Measurements from ENCODE around the gene ZC3H4. TPM values are rescaled to one million over a fixed set of nuclear protein-coding genes. Genes with fewer than 3 reads are reported as not detected.

ZC3H4 gene
- total and polyA plus RNA-seq, 4 donors: 2.9 to 11.8 (median 6.3) TPM

DNA sequence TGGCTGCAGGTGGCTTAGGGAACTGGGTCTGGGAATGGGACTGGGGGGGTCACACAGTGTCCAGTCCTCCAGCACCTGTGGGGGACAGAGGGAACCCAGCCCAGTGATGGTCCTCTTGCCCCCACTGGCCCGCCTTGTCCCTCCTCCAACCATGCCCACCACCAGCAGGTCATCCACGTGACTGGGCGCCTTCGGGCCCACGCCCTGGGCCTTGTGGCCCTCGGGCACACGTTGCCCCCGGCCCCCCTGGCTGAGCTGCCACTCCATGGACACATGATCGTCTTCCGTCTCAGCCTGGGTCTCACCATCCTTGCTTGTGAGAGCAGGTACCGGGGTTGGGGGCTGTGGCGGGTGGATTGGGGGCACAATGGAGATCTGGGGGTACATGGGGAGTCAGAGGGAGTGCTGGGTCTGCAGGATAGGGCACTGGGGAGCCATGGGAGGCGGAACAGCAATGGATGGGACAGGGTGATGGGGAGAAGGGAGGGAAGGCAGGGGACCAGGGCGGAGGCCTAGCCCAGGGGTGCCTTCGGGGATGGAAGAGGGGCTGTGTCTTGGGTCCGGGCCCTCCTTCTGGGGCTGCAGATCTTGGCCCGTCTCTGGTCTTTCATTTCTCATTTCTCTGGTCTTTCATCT lies 74.2 kb downstream of the ZC3H4 start (continued):
- TF ChIP-seq, protein P1, sequence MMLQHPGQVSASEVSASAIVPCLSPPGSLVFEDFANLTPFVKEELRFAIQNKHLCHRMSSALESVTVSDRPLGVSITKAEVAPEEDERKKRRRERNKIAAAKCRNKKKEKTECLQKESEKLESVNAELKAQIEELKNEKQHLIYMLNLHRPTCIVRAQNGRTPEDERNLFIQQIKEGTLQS (IDR thresholded peaks at IDR 0.05): no peak
- TF ChIP-seq, protein P2, sequence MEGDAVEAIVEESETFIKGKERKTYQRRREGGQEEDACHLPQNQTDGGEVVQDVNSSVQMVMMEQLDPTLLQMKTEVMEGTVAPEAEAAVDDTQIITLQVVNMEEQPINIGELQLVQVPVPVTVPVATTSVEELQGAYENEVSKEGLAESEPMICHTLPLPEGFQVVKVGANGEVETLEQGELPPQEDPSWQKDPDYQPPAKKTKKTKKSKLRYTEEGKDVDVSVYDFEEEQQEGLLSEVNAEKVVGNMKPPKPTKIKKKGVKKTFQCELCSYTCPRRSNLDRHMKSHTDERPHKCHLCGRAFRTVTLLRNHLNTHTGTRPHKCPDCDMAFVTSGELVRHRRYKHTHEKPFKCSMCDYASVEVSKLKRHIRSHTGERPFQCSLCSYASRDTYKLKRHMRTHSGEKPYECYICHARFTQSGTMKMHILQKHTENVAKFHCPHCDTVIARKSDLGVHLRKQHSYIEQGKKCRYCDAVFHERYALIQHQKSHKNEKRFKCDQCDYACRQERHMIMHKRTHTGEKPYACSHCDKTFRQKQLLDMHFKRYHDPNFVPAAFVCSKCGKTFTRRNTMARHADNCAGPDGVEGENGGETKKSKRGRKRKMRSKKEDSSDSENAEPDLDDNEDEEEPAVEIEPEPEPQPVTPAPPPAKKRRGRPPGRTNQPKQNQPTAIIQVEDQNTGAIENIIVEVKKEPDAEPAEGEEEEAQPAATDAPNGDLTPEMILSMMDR (IDR thresholded peaks at IDR 0.05; ENCODE audit: low read depth, low read length, missing input control): no peak

DNA sequence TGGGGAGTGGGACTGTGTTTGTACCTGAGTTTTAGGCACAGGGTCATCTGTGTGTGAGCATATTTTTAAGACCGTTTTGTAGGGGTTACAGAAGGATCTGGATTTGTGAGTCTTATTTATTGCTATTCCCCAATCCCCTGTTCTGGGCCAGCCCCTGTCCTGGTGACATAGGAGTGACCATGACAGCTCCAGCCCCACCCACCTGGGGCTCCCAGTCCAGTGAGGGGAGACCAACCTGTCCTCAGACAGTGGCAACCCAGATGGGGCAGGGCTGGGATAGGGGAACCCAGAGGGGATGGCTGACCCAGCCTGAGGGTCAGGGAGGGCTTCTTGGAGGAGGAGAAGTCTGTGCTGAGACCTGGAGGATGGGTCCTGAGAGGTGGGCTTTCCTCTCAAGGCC lies 75.8 kb downstream of the ZC3H4 start:
- Histone ChIP-seq H3K27ac (ENCODE audit: low read depth in 1 of 2, low read length in 2 of 2) (no peak overlapping the region), H3K9ac (ENCODE audit: low read depth in 1 of 2, low read length in 2 of 2) (no peak overlapping the region), H3K4me3 (ENCODE audit: low read depth in 1 of 3, low read length in 3 of 3) (no peak overlapping the region), H3K36me3 (ENCODE audit: control insufficient read depth in 4 of 4, insufficient read depth in 3 of 4, low read depth in 1 of 4, low read length in 3 of 4) (no peaks in the 10 kb centered on the region), H3K9me3 (ENCODE audit: control insufficient read depth in 4 of 4, low read length in 3 of 4) (no peaks in the 10 kb centered on the region), H3K27me3 (ENCODE audit: control insufficient read depth in 4 of 4, insufficient read depth in 4 of 4, low read length in 3 of 4) (no peaks in the 10 kb centered on the region), H3K4me1 (ENCODE audit: control insufficient read depth in 4 of 4, insufficient read depth in 4 of 4, low read length in 3 of 4) (peaks cover 3 to 13% (median 8%) of the 10 kb centered on the region in 4 donors)
- WGBS: 67% methylated on average over 1 of the region's 1 CpG
- DNase-seq (ENCODE audit: low spot score): no peak
- TF ChIP-seq GABPA (IDR thresholded peaks at IDR 0.05 in 1 of 2, conservative IDR thresholded peaks at IDR 0.05 in 1 of 2) (no peak), TAF1 (conservative IDR thresholded peaks at IDR 0.05) (no peak), FOXA1 (IDR thresholded peaks at IDR 0.05) (no peak), NR2F2 (IDR thresholded peaks at IDR 0.05) (no peak), FOXA2 (IDR thresholded peaks at IDR 0.05) (no peak)
- TF ChIP-seq, protein P3, sequence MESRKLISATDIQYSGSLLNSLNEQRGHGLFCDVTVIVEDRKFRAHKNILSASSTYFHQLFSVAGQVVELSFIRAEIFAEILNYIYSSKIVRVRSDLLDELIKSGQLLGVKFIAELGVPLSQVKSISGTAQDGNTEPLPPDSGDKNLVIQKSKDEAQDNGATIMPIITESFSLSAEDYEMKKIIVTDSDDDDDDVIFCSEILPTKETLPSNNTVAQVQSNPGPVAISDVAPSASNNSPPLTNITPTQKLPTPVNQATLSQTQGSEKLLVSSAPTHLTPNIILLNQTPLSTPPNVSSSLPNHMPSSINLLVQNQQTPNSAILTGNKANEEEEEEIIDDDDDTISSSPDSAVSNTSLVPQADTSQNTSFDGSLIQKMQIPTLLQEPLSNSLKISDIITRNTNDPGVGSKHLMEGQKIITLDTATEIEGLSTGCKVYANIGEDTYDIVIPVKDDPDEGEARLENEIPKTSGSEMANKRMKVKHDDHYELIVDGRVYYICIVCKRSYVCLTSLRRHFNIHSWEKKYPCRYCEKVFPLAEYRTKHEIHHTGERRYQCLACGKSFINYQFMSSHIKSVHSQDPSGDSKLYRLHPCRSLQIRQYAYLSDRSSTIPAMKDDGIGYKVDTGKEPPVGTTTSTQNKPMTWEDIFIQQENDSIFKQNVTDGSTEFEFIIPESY (IDR thresholded peaks at IDR 0.05): no peak
- TF ChIP-seq, protein P4, sequence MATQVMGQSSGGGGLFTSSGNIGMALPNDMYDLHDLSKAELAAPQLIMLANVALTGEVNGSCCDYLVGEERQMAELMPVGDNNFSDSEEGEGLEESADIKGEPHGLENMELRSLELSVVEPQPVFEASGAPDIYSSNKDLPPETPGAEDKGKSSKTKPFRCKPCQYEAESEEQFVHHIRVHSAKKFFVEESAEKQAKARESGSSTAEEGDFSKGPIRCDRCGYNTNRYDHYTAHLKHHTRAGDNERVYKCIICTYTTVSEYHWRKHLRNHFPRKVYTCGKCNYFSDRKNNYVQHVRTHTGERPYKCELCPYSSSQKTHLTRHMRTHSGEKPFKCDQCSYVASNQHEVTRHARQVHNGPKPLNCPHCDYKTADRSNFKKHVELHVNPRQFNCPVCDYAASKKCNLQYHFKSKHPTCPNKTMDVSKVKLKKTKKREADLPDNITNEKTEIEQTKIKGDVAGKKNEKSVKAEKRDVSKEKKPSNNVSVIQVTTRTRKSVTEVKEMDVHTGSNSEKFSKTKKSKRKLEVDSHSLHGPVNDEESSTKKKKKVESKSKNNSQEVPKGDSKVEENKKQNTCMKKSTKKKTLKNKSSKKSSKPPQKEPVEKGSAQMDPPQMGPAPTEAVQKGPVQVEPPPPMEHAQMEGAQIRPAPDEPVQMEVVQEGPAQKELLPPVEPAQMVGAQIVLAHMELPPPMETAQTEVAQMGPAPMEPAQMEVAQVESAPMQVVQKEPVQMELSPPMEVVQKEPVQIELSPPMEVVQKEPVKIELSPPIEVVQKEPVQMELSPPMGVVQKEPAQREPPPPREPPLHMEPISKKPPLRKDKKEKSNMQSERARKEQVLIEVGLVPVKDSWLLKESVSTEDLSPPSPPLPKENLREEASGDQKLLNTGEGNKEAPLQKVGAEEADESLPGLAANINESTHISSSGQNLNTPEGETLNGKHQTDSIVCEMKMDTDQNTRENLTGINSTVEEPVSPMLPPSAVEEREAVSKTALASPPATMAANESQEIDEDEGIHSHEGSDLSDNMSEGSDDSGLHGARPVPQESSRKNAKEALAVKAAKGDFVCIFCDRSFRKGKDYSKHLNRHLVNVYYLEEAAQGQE (IDR thresholded peaks at IDR 0.05): no peak
- TF ChIP-seq, protein P2 (IDR thresholded peaks at IDR 0.05; ENCODE audit: low read depth, low read length, missing input control): no peak

Data from liver (tissue), 9 donors.